GM19193 (cell line): ENCODE data around the gene NFAM1.

Experiments used
- POLR2A ChIP-seq: IDR thresholded peaks from 4 replicates; pipeline ENCODE4 v1.6.1; 2011; ENCODE audit not compliant: insufficient read depth, insufficient read length; ENCODE audit errors: extremely low read depth

NFAM1 gene

DNA sequence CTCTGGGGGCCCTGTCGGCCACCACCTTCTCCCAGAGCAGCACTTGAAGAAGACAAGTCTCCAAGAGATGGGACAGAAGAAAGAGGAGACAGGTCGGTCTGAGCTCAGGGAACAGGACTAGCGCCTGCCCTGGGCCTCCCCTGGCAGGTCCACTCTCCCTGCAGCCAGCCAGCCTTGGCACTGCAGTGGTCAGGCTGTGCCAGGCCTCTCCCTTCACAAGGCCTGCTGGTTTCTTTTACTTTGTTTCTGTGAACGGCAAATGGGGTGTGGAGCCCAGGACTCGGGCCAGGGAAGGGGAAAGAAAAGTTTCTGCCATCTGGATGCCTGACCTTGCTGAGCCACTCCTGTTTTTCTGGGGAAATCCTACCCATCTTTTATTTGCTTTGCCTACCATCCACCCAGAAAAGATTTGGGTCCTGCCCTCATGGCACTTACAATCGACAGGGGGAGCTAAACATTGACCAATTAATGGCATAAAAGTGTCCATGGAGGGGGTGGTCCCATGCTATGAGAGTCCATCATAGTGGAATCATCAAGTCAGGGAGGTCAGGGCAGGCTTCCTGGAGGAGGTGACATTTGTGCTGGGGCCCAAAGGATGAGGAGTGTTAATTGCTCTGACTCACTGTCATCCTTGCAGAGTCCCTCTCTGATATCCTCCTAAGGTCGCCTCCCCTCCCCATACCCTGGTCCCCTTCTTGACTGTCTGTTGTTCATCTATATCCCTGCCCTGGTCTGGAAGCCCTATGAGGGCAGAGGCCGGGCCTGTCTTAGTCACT is 65.2 kb downstream of the NFAM1 start:
- no peak for TF ChIP-seq POLR2A

DNA sequence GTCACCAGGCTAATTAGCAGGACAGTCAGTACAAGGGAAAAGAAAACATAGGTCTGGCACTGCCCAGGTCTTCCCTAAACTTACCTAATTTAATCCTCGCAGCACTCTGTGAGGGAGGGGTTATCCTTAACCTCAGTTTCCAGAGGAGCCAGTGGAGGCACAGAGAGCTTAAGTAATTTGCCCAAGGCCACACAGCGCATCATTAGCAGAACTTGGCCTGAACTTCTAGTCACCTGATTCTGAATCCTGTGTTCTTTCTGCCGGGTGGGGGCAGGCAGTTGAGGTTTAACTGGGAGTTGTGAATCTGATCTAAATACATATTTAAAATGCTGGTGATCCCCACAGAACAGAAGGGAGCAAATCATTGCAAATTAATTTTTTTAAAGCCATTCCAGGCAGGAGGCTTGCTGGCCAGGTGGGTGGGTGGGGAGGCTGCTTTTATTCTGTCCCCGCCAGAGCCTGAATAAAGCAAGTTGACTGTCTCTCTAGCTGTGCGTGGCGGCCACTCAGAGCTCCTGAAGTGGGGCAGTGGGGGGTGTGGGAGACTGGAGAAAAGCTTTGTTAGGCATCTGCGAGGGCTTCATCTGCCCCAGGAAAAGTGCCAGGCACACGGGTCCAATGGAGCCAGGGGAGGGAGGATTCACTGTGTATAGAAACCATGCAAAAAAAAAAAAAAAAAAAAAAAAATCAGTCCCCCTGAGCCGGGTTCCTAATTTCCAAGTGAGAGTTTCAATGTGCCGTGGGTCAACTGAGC is 66.1 kb downstream of the NFAM1 start:
- no peak for TF ChIP-seq POLR2A

DNA sequence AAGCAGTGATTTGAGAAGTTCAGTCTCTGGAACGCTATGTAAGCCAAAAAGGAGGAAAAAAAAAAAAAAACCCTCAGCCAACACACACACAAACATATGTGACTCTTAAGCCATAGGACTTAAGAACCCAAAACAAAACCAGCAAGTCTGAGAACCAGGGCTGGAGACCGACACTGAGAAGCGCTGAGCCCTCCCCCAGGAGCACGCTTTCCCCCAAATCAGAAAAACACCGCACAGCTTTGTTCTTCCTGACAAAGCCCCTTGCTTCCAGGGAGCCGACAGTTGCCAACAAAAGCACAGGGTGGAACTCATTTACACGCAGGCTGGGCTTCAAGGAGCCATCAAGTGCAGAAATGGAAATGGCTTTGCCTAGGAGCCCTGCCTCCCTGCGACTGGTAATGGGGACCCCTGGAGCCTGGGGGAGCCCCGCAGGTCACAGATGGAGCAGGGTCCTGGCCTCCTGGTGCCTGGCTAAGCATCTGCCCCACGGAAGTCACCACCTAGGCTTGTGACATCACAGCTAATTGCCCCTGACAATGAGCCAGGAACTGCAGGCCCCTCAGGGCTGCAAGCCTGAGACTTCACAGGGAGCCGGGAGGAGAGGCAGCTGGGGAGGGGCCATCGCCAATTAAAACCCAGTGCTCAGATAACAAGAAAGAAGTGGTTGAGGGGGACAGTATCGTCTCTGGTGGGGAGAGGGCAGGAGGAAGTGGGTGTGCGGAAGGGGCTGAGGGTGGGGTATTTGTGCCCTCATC is 66.9 kb downstream of the NFAM1 start:
- TF ChIP-seq POLR2A, result no peak

DNA sequence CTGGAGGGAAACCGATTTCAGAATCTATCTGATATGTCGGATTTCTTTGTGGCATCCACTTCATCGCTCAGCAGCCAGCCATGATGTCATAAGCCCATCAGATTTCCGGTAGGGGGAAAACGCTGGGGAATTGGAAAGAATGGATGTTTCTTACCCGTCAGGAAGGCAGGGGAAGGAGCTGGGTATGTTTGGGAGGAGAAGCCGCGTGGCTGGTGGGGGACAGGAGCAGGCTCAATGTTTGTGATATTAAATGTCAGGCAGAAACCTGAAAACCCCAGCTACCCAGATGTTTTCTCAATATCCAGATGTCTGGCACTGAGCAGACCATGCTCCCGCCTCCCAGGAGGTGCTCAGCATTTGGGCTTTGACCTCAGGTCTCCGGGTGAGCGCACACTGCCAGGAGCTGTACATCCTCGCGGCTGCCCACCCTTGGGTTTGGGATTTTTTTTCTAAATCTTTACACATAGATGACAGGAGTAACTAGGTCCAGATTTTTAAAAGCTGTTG is 67.5 kb downstream of the NFAM1 start:
- TF ChIP-seq POLR2A, result no peak

DNA sequence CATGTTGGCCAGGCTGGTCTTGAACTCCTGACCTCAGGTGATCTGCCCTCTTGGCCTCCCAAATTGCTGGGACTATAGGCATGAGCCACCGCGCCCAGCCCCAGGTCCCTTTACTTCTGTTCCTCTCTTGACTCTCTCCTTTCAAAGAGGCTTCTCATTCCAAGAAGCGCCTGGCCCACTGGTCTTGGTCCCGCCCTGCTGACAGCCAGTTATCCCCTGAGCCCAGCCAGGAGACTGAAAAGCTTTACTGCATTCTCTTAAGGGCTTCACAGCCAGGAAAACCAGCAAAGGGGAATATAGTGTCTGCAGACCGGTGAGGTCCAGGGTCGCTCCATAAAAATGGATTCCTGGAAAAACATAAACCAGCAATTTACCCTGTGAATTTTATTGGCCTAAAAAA is 68.3 kb downstream of the NFAM1 start:
- no peak for TF ChIP-seq POLR2A

DNA sequence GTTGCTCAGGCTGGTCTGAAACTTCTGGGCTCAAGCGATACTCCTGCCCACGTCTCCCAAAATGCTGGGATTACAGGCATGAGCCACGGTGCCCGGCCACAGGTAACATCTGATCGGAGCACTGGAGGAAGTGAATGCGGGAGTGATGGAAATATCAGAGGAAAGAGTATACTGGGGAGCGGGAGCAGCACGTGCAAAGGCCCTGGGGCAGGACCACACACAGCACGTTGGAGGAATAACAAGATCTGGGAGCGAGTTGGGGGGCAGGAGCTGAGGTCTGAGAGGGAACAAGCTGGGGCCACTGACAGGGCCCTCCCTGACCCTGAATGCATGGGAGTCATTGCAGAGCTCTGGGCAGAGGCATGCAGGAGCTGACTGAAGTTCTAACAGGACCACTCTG is 70.7 kb downstream of the NFAM1 start:
- TF ChIP-seq POLR2A, result no peak

DNA sequence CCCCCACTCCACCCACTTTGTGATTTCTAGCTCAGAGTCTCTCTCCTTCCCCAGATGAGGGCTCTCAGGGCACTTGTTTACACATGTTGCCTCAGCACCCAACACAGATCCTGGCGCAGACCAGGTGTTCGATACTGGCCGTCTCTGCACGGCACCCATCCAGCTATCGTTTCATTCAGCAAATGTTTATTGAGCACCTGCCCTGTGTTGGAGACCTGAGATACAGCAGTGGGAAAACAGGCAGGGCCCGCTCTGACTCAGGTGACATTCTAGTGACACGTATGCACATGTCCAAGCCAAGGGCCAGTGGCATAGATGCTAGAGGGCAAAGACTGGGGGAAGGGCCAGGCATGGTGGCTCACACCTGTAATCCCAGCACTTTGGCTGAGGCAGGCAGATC is 71.9 kb downstream of the NFAM1 start:
- TF ChIP-seq POLR2A, result no peak

DNA sequence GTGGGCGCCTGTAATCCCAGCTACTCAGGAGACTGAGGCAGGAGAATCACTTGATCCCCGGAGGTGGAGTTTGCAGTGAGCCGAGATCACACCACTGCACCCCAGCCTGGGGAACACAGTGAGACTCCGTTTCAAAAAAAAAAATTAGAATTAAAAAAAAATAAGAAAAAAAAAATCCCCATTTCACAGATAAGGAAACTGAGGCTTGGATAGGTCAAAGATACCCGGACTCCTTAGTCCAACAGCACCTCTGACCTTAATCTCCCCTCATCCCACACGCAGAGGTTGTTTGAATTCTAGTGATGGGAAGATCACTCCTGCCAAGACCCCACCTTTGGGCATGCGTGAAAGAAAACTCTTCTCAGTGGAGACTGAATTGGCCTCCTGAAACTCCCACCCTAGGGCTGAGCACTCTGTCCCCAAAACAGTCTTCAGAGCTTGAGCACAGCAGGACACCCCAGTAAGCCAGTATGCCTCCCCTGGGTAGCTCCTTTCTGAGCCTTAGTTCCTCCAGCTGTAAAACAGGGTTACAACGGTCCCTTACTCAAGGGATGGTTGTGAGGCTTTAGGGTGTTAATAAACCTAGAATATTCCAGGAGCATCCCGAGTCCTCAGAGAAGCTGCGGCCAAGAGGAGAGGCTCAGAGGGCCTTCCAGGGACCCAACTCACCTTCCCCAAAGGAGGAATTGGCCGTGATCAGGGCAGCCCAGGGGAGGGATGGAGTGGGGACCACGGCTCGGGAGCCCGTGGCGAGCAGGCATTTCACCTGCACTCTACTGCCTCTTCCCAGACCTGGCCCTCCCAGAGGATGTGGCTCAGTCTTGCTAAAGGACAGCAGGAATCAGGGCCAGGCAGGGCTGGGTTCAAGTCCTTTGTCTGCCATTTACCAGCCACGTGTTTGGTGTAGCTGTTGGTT is 73.3 kb downstream of the NFAM1 start:
- no peak for TF ChIP-seq POLR2A

DNA sequence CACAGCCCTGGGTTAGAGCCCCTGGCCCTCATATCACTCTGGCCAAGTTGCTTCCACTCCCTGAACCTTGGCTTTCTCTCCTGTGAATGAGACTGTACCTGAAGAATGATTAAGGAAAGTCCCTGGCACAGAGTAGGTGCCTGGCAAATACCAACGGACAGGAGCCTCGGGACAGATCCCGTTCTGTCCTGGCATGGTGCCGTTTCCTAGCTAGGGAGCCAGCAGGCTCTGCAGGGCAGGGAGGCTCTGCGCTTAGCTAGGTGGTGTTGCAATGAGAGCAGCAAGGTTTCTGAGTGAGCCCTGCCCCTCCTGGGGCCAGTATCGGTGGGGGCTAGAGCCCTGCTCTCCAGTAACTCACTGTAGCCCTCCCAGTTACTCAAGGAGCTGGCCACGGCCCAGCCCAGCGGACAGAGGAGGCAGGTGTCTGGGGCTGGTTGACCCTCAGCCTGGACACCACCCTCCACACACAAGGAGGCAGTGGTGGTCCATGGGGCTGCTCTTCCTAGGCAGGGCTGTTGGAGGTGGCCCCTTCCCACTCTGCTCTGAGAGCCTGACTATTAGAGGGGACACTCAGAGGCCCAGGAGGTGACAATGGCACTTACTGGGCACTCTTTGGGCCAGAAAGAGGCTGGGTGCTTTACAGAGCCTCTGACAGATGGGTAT is 74.4 kb downstream of the NFAM1 start:
- TF ChIP-seq POLR2A, result no peak

DNA sequence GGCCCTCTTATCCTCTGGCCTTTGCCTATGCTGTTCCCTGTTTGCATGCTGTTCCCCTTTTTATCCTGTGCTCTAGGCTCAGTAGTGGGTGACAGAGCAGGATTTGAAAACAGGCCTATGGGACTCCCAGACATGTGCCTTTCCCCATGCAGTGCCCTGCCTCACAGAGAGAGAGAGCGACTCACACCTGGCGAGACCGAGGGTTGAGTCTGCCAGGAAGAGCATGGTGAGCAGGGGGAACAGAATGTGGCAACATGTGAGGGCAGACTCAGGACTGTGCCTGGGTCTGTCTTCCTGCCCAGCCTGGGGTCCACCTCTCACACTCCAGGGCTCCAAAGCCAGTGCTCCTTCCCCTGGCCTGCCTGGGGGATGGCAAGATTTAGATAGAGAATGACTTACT is 75.0 kb downstream of the NFAM1 start:
- no peak for TF ChIP-seq POLR2A

DNA sequence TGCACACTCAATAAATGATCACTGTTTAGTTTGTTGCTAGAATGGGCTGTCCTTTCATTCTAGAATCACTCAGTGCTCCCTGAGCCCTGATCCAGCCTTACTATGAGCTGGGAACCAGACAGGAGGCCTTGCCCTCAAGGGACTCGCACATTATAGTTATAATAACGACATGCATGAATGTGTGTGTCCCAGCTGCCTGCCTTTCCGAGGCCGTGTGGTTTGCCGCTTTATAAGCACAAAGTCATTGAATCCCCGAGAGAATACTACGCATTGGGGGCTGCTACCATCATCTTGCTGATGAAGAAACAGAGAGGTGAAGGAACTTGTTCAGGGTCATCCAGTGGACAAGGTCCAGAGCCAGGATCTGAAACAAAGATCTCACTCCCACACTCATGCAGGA is 75.7 kb downstream of the NFAM1 start:
- TF ChIP-seq POLR2A, result no peak

DNA sequence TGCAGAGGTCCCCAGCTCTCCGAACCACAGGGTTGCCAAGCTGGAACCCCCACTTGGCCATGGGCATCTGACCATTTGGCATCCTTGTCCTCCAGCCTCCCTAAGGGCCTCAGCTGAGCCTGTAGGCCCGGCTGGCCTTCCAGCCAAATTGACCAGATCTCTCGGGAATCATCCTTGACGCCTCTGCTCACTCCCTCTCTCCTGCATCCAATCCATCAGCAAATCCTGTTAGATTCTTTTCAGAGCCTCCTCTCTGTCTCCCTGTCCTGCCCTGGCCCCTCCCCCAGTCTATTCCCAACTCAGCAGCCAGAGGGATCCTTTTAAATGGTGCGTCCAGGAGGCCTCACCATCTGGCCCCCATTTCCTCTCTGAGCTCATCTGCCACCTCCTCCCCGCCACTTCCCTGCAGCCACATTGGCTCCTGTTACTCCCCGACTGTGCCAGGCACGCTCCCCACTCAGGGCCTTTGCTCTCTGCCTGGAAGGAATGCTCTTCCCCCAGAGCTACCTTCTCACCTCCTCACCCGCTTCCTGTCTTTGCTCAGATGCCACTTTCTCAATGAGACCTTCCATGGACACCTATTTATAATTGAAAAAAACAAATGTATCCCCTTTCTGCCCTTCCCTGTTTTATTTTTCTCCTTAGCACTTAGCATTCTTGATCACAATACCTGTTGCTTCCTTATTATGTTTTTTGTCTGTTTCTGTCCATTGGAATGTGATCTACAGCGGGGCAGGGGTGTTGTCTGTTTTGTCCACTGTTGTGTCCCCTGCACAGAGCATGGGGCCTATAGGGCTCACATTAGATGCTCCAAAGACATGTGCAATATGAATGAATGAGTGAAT is 78.1 kb downstream of the NFAM1 start:
- TF ChIP-seq POLR2A, result no peak

DNA sequence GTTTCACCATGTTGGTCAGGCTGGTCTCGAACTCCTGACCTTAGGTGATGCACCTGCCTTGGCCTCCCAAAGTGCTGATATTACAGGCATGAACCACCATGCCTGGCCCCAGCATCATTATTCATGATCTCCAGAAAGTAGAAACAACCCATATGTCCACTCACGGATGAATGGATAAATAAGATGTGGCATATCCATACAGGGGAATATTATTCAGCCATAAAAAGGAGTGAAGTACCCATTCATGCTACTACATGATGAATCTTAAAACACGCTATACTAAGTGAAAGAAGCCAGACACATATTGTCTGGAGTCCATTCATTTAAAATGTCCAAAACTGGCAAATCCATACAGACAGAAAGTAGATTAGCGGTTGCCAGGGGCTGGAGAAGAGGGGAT is 81.8 kb downstream of the NFAM1 start:
- no peak for TF ChIP-seq POLR2A
